CD4-positive, alpha-beta T cell (primary cell): Measurements from ENCODE around the gene VAMP2. TPM values are rescaled to one million over a fixed set of nuclear protein-coding genes. Genes with fewer than 3 reads are reported as not detected.

Experiments used
- ATAC-seq: fragments of 200-7000 bp; cut with Tn5 transposase; one replicate; pipeline ENCODE4 v1.10.0; 2022; ENCODE audit warnings: mild to moderate bottlenecking; ENCODE audit not compliant: poor library complexity
- CTCF ChIA-PET: fragments of 350-600 bp; sonication (Branson Sonifier 250); formaldehyde crosslinking; loops from one replicate; lab custom pipeline; 2021; ENCODE audit warnings: antibody characterized with exemption, inconsistent platforms; lab: Charles Lee
- POLR2A ChIA-PET: fragments of 350-600 bp; sonication (Branson Sonifier 250); formaldehyde crosslinking; loops from one replicate; lab custom pipeline; 2021; ENCODE audit warnings: antibody characterized with exemption, inconsistent platforms; lab: Charles Lee
- DNase-seq, 14 experiments: peaks; one replicate each; pipeline ENCODE4 v3.0.0-alpha.2; 2013 to 2020; ENCODE audit warnings: mixed read lengths in 2 of 14
- H3K27ac ChIP-seq, 2 donors: one replicate each; pipeline versions ENCODE4 v1.5.1 to v1.7.0; 2013; ENCODE audit warnings: low read length in 2 of 2, low read depth in 1 of 2, mild to moderate bottlenecking in 1 of 2
- H3K27me3 ChIP-seq, 2 experiments: 1 replicate in 1 of 2; 2 replicates in 1 of 2; pipeline versions ENCODE4 v1.6.1 to v1.7.0; 2013; ENCODE audit warnings: low read length in 2 of 2, control low read depth in 1 of 2, mild to moderate bottlenecking in 1 of 2, moderate library complexity in 1 of 2; ENCODE audit not compliant: insufficient read depth in 2 of 2, control insufficient read depth in 1 of 2
- H3K36me3 ChIP-seq: one replicate; pipeline ENCODE4 v1.6.1; 2013; ENCODE audit warnings: low read length, control low read depth; ENCODE audit not compliant: insufficient read depth
- H3K4me1 ChIP-seq: one replicate; pipeline ENCODE4 v1.6.1; 2013; ENCODE audit warnings: low read length, control low read depth; ENCODE audit not compliant: insufficient read depth
- H3K4me3 ChIP-seq: one replicate; pipeline ENCODE4 v1.5.1; 2013; ENCODE audit warnings: mild to moderate bottlenecking, low read length, moderate library complexity
- H3K9me3 ChIP-seq, 2 experiments: 1 replicate in 1 of 2; 2 replicates in 1 of 2; pipeline versions ENCODE4 v1.6.1 to v1.7.0; 2013; ENCODE audit warnings: low read length in 2 of 2, mild to moderate bottlenecking in 2 of 2, control low read depth in 1 of 2, moderate library complexity in 1 of 2; ENCODE audit not compliant: control insufficient read depth in 1 of 2, insufficient read depth in 1 of 2
- H3K27ac Mint-ChIP-seq: one replicate; pipeline ENCODE4 v1.8.0; 2020; ENCODE audit warnings: mixed read lengths
- H3K27me3 Mint-ChIP-seq: one replicate; pipeline ENCODE4 v1.8.0; 2021; ENCODE audit warnings: mixed read lengths
- H3K36me3 Mint-ChIP-seq: one replicate; pipeline ENCODE4 v1.8.0; 2021; ENCODE audit warnings: low read depth, mixed read lengths
- H3K4me1 Mint-ChIP-seq: one replicate; pipeline ENCODE4 v1.8.0; 2021; ENCODE audit warnings: low read depth, mixed read lengths
- H3K4me3 Mint-ChIP-seq: one replicate; pipeline ENCODE4 v1.8.0; 2020; ENCODE audit warnings: mild to moderate bottlenecking, mixed read lengths
- H3K9me3 Mint-ChIP-seq: one replicate; pipeline ENCODE4 v1.8.0; 2020; ENCODE audit warnings: mixed read lengths
- CTCF ChIP-seq: fragments of 200-600 bp; IDR thresholded peaks from one replicate; pipeline ENCODE4 v1.8.0; 2022; ENCODE audit warnings: antibody characterized with exemption, mild to moderate bottlenecking
- intact Hi-C, 2 experiments: fragments of 100-400 bp; cut with DNase I in 1 of 2; cut with micrococcal nuclease in 1 of 2; formaldehyde crosslinking; loops; one replicate each; pipeline versions ENCODE4 v1.15.1 to v1.9.0; 2023 to 2025; cut with DNase I, micrococcal nuclease
- total RNA-seq, 174 experiments: library from RNA in 2 of 174; stranded (reverse) in 2 of 174; gene quantifications; one replicate each; pipeline ENCODE4 v1.2.3 and lab custom pipeline; 2021 to 2026

The VAMP2 gene
- total RNA-seq, 2 experiments from 2014 or later: 351 to 366 TPM

DNA sequence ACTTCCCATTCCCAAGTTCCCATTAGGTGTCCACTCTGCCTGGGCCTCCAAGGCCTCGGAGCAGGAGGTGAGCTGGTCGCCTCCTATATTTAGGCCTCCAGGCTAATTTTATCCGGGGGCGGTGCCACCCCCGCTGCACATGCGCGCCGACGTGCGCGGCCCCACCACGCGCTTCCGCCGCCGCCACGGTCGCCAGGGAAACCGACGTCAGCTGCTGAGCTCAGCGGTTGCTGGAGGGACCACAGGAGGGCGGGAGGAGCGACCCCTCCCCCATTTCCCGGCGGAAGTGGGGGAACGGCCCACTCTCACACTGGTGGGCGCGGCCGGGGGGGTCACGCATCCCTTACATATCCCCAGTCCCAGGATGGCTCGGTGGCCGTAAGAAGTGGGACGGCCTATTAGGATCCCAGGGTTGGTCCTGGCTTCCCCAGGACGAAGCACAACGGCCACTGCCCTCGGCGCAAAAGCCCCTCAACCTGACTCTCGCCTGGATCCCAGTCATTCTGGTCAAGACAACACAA, 11.6 kb downstream of the VAMP2 start:
- H3K36me3 Mint-ChIP-seq: peaks cover 92% of the 10 kb centered on the region
- H3K27ac ChIP-seq: peak overlapping the region; percentile 99 to 100
- DNase-seq (peak; percentile 82 to 96 (median 90)), ATAC-seq (peak; percentile 43)
- no peak overlapping the region for H3K27ac Mint-ChIP-seq
- H3K4me1 ChIP-seq: peaks cover 85% of the 10 kb centered on the region
- peaks cover 52% of the 10 kb centered on the region for H3K36me3 ChIP-seq
- CTCF ChIA-PET: interaction anchor here (0.6 to 1.4 kb wide), 3 partner anchors 12 to 91 kb away, joined by 3 to 8 read pairs (median 5); no protein-coding TSS in a partner anchor
- H3K27me3 Mint-ChIP-seq: peaks cover 4% of the 10 kb centered on the region
- no peaks in the 10 kb centered on the region for H3K27me3 ChIP-seq
- H3K4me3 Mint-ChIP-seq: peak overlapping the region; percentile 95
- no peaks in the 10 kb centered on the region for H3K9me3 ChIP-seq
- TF ChIP-seq CTCF: no peak
- peak overlapping the region; percentile 75 for H3K4me3 ChIP-seq
- peaks cover 51% of the 10 kb centered on the region for H3K4me1 Mint-ChIP-seq
- POLR2A ChIA-PET: interaction anchor here (0.6 to 16.4 kb wide), 20 partner anchors 8 to 465 kb away, joined by 3 to 419 read pairs (median 5); partner anchors contain the start of genes BORCS6, CTC1, NAA38 and PFAS
- intact Hi-C loops: loop anchor here (10.0 kb wide), 2 partner anchors 316 to 666 kb away; partner anchors contain the start of genes KDM6B (in 1 of the 2), POLR2A (in 1 of the 2) and SLC35G6 (in 1 of the 2)
- H3K9me3 Mint-ChIP-seq: no peaks in the 10 kb centered on the region

DNA sequence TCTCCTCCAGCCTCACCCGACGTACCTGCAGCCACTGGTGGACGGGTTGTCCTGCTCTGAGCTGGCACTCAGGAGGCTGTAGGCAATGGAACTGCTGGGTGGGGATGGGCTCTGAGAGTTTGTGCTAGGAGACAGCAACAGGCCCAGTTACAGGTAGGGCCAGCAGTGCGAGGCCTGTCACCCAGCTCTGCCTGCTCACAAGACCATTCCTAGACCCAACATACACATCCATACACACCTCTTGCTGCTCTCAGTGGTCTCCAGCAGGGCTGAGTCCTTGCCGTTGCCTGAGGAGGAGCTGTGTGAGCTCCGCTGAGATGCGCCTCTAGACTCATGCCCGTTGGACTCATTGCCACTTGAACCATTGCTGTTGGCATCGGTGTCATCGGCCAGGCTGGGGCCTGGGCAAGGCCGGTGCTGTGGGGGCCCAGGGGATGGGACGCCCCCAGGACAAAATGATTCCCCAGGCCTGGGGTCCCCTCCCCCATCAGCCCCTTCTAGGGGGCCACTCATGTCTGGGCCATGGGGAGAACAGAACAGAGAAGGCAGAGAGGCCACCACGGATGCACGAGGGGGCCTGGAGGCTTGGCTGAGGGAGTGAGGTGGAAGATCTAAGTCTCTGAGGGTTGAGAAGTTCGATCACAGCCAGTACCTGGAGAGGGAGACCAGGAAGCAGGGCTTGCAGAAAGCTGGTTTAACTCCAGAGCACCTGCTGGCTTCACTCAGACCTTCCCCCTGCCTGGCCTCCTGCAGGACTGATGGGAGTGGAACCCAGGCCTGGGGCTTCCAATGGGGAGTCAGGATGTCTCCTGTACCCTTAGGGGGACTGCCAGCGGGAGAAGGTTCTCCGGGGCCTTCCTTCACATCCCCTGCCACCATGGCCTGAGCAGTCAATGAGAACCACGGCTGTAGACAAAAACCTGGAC, 12.3 kb downstream of the VAMP2 start:
- Mint-ChIP-seq H3K4me1 (peaks cover 49% of the 10 kb centered on the region), H3K4me3 (peak overlapping the region; percentile 95), H3K27me3 (peaks cover 4% of the 10 kb centered on the region), H3K9me3 (no peaks in the 10 kb centered on the region), H3K27ac (no peak overlapping the region), H3K36me3 (peaks cover 97% of the 10 kb centered on the region)
- Histone ChIP-seq H3K27ac (peak overlapping the region; percentile 99 to 100), H3K4me1 (peaks cover 79% of the 10 kb centered on the region), H3K4me3 (peak overlapping the region; percentile 75), H3K9me3 (no peaks in the 10 kb centered on the region), H3K27me3 (no peaks in the 10 kb centered on the region), H3K36me3 (peaks cover 59% of the 10 kb centered on the region)
- DNase-seq (peak in 2 of 14 experiments; percentile 19 to 47), ATAC-seq (no peak)
- ChIA-PET POLR2A (interaction anchor here (0.6 to 16.4 kb wide), 18 partner anchors 8 to 465 kb away, joined by 3 to 419 read pairs (median 5); partner anchors contain the start of genes BORCS6, CTC1, NAA38 and PFAS), CTCF (interaction anchor here (0.6 to 1.4 kb wide), 2 partner anchors 11 to 13 kb away, joined by 5 to 8 read pairs; no protein-coding TSS in a partner anchor)
- intact Hi-C loops: loop anchor here (10.0 kb wide), 2 partner anchors 316 to 666 kb away; partner anchors contain the start of genes KDM6B (in 1 of the 2), POLR2A (in 1 of the 2) and SLC35G6 (in 1 of the 2)
- no peak for TF ChIP-seq CTCF
